BE2C (cell line): ENCODE measurements around the gene CLDN8.

Experiments used
- DNase-seq: peaks from one replicate; pipeline ENCODE4 v3.0.0-alpha.2; 2020
- H3K27me3 ChIP-seq: fragments of 250-450 bp; sonication (Bioruptor Pico); 2 replicates; pipeline ENCODE4 v1.5.1; 2020; ENCODE audit warnings: mild to moderate bottlenecking
- H3K36me3 ChIP-seq: fragments of 250-450 bp; sonication (Bioruptor Pico); 2 replicates; pipeline ENCODE4 v1.5.1; 2020; ENCODE audit warnings: mild to moderate bottlenecking
- H3K4me1 ChIP-seq: fragments of 250-450 bp; sonication (Bioruptor Pico); 2 replicates; pipeline ENCODE4 v1.5.1; 2020
- H3K4me3 ChIP-seq: 2 replicates; pipeline ENCODE4 v1.5.1; 2011; ENCODE audit warnings: low read depth, low read length
- H3K9me3 ChIP-seq: fragments of 250-450 bp; sonication (Bioruptor Pico); 2 replicates; pipeline ENCODE4 v1.5.1; 2020
- CTCF ChIP-seq: IDR thresholded peaks from 2 replicates; pipeline ENCODE4 v1.5.1; 2012; ENCODE audit warnings: mild to moderate bottlenecking, low read depth, low read length

Gene CLDN8

DNA sequence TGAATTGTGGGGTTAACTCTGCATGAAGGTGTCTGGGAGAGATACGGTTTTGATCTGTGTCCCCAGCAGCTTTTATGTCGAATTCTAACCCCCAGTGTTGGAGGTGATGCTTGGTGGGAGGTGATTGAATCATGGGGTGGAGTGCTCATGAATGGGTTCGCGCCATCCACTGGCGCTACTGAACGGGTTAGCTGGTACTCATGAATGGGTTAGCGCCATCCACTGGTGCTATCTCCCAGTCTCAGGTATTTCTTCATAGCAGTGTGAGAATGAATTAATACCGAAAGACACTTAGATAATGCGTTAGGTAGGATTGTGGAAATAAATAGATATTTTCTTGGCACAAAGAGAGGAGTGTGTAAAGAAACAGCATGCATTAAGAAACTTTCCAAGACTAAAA is 32.9 kb upstream of the CLDN8 start:
- DNase-seq, result no peak
- no peaks in the 10 kb centered on the region for H3K27me3 ChIP-seq
- H3K4me3 ChIP-seq, result no peak overlapping the region
- H3K36me3 ChIP-seq, result no peaks in the 10 kb centered on the region
- H3K9me3 ChIP-seq, result no peaks in the 10 kb centered on the region
- H3K4me1 ChIP-seq, result no peaks in the 10 kb centered on the region
- no peak for TF ChIP-seq CTCF

- H3K27me3 ChIP-seq, result no peaks in the 10 kb centered on the region
- no peaks in the 10 kb centered on the region for H3K36me3 ChIP-seq
- no peaks in the 10 kb centered on the region for H3K4me1 ChIP-seq
- no peak for DNase-seq
- H3K9me3 ChIP-seq, result no peaks in the 10 kb centered on the region; the same call in none of the 2 replicates
- no peak for TF ChIP-seq CTCF
- no peak overlapping the region for H3K4me3 ChIP-seq
These were observed 29.2 kb upstream of the CLDN8 start for GRCh38 chr21:30245061-30245460.

DNA sequence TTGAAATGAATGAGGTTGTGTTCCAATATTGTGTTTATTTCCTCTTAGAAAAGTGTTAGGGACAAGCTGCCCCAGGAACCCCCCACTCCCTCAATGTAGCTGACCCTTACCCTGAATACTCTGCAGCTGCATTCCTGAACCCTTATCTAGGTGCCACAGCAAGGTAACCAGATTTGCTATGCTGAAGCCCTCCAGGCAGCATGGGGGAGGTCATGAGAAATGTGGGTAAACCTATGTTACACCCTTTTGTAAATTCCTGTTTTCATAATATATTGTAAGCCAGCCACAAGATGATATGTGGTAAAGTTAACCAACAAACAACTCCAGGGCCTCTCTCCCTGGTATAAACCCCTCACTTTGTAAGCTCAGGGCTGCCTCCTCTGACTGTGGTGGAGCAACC is 27.8 kb upstream of the CLDN8 start:
- no peaks in the 10 kb centered on the region for H3K36me3 ChIP-seq
- no peaks in the 10 kb centered on the region for H3K27me3 ChIP-seq
- H3K4me3 ChIP-seq, result no peak overlapping the region
- no peaks in the 10 kb centered on the region for H3K4me1 ChIP-seq
- TF ChIP-seq CTCF, result no peak
- no peaks in the 10 kb centered on the region; the same call in none of the 2 replicates for H3K9me3 ChIP-seq
- DNase-seq, result no peak

- no peak for TF ChIP-seq CTCF
- H3K4me1 ChIP-seq, result no peaks in the 10 kb centered on the region
- H3K36me3 ChIP-seq, result no peaks in the 10 kb centered on the region
- no peaks in the 10 kb centered on the region for H3K27me3 ChIP-seq
- H3K4me3 ChIP-seq, result no peak overlapping the region
- DNase-seq, result no peak
- H3K9me3 ChIP-seq, result no peaks in the 10 kb centered on the region; the same call in none of the 2 replicates
These were observed 24.8 kb upstream of the CLDN8 start for GRCh38 chr21:30240661-30241060.

DNA sequence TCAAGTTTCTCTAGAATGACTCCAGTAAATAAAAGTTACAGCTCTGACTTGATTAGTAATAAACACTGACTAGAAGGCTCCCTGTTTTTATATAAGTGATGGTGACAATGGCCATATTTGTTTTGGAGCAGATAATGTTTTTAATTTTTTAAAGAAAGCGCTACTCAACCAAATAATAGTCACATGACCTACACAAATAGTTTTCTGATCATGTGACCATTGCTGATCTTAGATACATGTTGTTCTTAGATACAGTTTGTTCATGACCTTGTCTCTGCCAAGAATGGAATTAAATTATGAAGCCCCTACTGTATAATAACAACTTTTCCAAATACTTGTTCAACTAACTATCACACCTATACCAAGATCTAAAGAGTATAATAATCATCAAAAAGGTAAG is 22.3 kb upstream of the CLDN8 start:
- Histone ChIP-seq H3K4me1 (no peaks in the 10 kb centered on the region), H3K27me3 (no peaks in the 10 kb centered on the region), H3K36me3 (no peaks in the 10 kb centered on the region), H3K4me3 (no peak overlapping the region), H3K9me3 (no peaks in the 10 kb centered on the region)
- no peak for DNase-seq
- no peak for TF ChIP-seq CTCF

GRCh38 chr21:30234643-30235042 is 18.7 kb upstream of the CLDN8 start:
- H3K27me3 ChIP-seq, result no peaks in the 10 kb centered on the region
- no peaks in the 10 kb centered on the region for H3K4me1 ChIP-seq
- H3K36me3 ChIP-seq, result no peaks in the 10 kb centered on the region
- H3K9me3 ChIP-seq, result no peaks in the 10 kb centered on the region
- no peak overlapping the region for H3K4me3 ChIP-seq
- no peak for DNase-seq
- TF ChIP-seq CTCF, result no peak
